CD4-positive, alpha-beta memory T cell (primary cell): Measurements from ENCODE around the gene ANKS6. TPM values are rescaled to one million over a fixed set of nuclear protein-coding genes. Genes with fewer than 3 reads are reported as not detected.

Experiments
- CTCF ChIA-PET: fragments of 350-600 bp; sonication (Branson Sonifier 250); formaldehyde crosslinking; loops from one replicate; lab custom pipeline; 2021; ENCODE audit warnings: inconsistent platforms; ENCODE audit not compliant: partially characterized antibody; lab: Charles Lee
- POLR2A ChIA-PET: fragments of 350-600 bp; sonication (Branson Sonifier 250); formaldehyde crosslinking; loops from one replicate; lab custom pipeline; 2021; ENCODE audit not compliant: partially characterized antibody; lab: Charles Lee
- DNase-seq, 5 donors: peaks; one replicate each; pipeline versions ENCODE4 v3.0.0 to v3.0.0-alpha.2; 2020 to 2022; ENCODE audit warnings: mixed read lengths in 1 of 5
- H3K27ac ChIP-seq: one replicate; pipeline ENCODE4 v1.7.0; 2013; ENCODE audit warnings: low read depth, low read length
- H3K27me3 ChIP-seq: 2 replicates; pipeline ENCODE4 v1.7.0; 2013; ENCODE audit warnings: mild to moderate bottlenecking, low read length, moderate library complexity; ENCODE audit not compliant: insufficient read depth
- H3K36me3 ChIP-seq: 2 replicates; pipeline ENCODE4 v1.7.0; 2013; ENCODE audit warnings: mild to moderate bottlenecking, low read length, moderate library complexity; ENCODE audit not compliant: insufficient read depth
- H3K4me1 ChIP-seq: 2 replicates; pipeline ENCODE4 v1.7.0; 2013; ENCODE audit warnings: mild to moderate bottlenecking, low read length, moderate library complexity; ENCODE audit not compliant: insufficient read depth
- H3K4me3 ChIP-seq, 2 donors: one replicate each; pipeline ENCODE4 v1.7.0; 2013; ENCODE audit warnings: low read length in 2 of 2, mild to moderate bottlenecking in 1 of 2
- H3K9me3 ChIP-seq, 2 donors: one replicate each; pipeline ENCODE4 v1.7.0; 2013; ENCODE audit warnings: low read length in 2 of 2, control low read depth in 1 of 2; ENCODE audit not compliant: control insufficient read depth in 1 of 2
- H3K27ac Mint-ChIP-seq, 7 donors: one replicate each; pipeline ENCODE4 v1.8.0; 2020 to 2021; ENCODE audit warnings: mixed read lengths in 7 of 7, mild to moderate bottlenecking in 6 of 7, inconsistent platforms in 3 of 7, moderate library complexity in 3 of 7
- H3K27me3 Mint-ChIP-seq, 2 donors: one replicate each; pipeline ENCODE4 v1.8.0; 2020 to 2021; ENCODE audit warnings: mixed read lengths in 2 of 2
- H3K36me3 Mint-ChIP-seq, 2 donors: one replicate each; pipeline ENCODE4 v1.8.0; 2020 to 2021; ENCODE audit warnings: mixed read lengths in 2 of 2, inconsistent platforms in 1 of 2, mild to moderate bottlenecking in 1 of 2
- H3K4me1 Mint-ChIP-seq, 4 donors: one replicate each; pipeline ENCODE4 v1.8.0; 2020 to 2021; ENCODE audit warnings: mixed read lengths in 4 of 4, mild to moderate bottlenecking in 1 of 4
- H3K4me3 Mint-ChIP-seq, 8 donors: one replicate each; pipeline ENCODE4 v1.8.0; 2020 to 2021; ENCODE audit warnings: mixed read lengths in 8 of 8, mild to moderate bottlenecking in 7 of 8, moderate library complexity in 6 of 8, inconsistent platforms in 3 of 8
- H3K9me3 Mint-ChIP-seq, 8 donors: one replicate each; pipeline ENCODE4 v1.8.0; 2020 to 2021; ENCODE audit warnings: mixed read lengths in 8 of 8, mild to moderate bottlenecking in 5 of 8, inconsistent platforms in 3 of 8, moderate library complexity in 1 of 8
- intact Hi-C: fragments of 100-400 bp; cut with micrococcal nuclease; formaldehyde crosslinking; loops from one replicate; pipeline ENCODE4 v1.15.1; 2023
- polyA plus RNA-seq, 2 donors: library from polyadenylated mRNA; unstranded; fragments of 300-500 nt; fragmentation: Illumina TruSeq; gene quantifications; one replicate each; pipeline ENCODE4 v1.2.3, GENCODE V29; 2021
- total RNA-seq, 2 experiments: library from RNA; stranded (reverse); gene quantifications; one replicate each; pipeline ENCODE4 v1.2.3, GENCODE V29; 2021

ANKS6 gene
- total and polyA plus RNA-seq, 4 experiments from 2014 or later = 2.5 to 12.2 (median 9.6) TPM

- ChIA-PET CTCF (no interaction called here), POLR2A (no interaction called here)
- no peak for DNase-seq
- H3K27ac ChIP-seq = no peak within 1 kb of the TSS
- H3K27me3 Mint-ChIP-seq = peaks cover 45 to 47% of the 10 kb centered on the region in 2 donors
- H3K27me3 ChIP-seq = no peaks in the 10 kb centered on the region
- H3K36me3 Mint-ChIP-seq = no peaks in the 10 kb centered on the region
- no peak within 1 kb of the TSS for H3K4me3 ChIP-seq
- H3K9me3 ChIP-seq = no peaks in the 10 kb centered on the region
- H3K4me1 ChIP-seq = no peaks in the 10 kb centered on the region
- H3K4me1 Mint-ChIP-seq = peaks cover 1 to 11% (median 4%) of the 10 kb centered on the region in 4 donors
- H3K36me3 ChIP-seq = no peaks in the 10 kb centered on the region
- intact Hi-C loops = no loop called here
- no peak within 1 kb of the TSS for H3K27ac Mint-ChIP-seq
- H3K4me3 Mint-ChIP-seq = peak within 1 kb of the TSS in 3 of 8 donors; percentile 8 to 35 (median 32)
- H3K9me3 Mint-ChIP-seq = peaks cover 0 to 4% (median 0%) of the 10 kb centered on the region in 8 donors
Measured at GRCh38 chr9:98708933-98709911, 87.1 kb downstream of the ANKS6 start, which contains the start of gene GABBR2. TSS of gene GABBR2 (minus strand) at chr9:98708935. CDS start at chr9:98708737, 198 bp downstream.

- H3K27ac Mint-ChIP-seq = no peak overlapping the region
- CTCF ChIA-PET = no interaction called here
- H3K27me3 ChIP-seq = no peaks in the 10 kb centered on the region
- H3K36me3 Mint-ChIP-seq = no peaks in the 10 kb centered on the region
- no peaks in the 10 kb centered on the region for H3K36me3 ChIP-seq
- no peak overlapping the region for H3K27ac ChIP-seq
- H3K4me3 ChIP-seq = no peak overlapping the region
- no peak overlapping the region for H3K4me3 Mint-ChIP-seq
- H3K27me3 Mint-ChIP-seq = peaks cover 48 to 49% of the 10 kb centered on the region in 2 donors
- H3K4me1 Mint-ChIP-seq = peaks cover 1 to 11% (median 4%) of the 10 kb centered on the region in 4 donors
- POLR2A ChIA-PET = no interaction called here
- intact Hi-C loops = no loop called here
- no peak for DNase-seq
- H3K4me1 ChIP-seq = no peaks in the 10 kb centered on the region
- peaks cover 0 to 4% (median 0%) of the 10 kb centered on the region in 8 donors for H3K9me3 Mint-ChIP-seq
- no peaks in the 10 kb centered on the region for H3K9me3 ChIP-seq
Measured at GRCh38 chr9:98708103-98708932, 88.0 kb downstream of the ANKS6 start.

GRCh38 chr9:98707166-98708102, 88.9 kb downstream of the ANKS6 start:
- Histone ChIP-seq H3K9me3 (no peaks in the 10 kb centered on the region), H3K27me3 (no peaks in the 10 kb centered on the region), H3K4me1 (no peaks in the 10 kb centered on the region), H3K4me3 (no peak overlapping the region), H3K36me3 (no peaks in the 10 kb centered on the region), H3K27ac (no peak overlapping the region)
- intact Hi-C loops = no loop called here
- Mint-ChIP-seq H3K4me1 (peaks cover 1 to 11% (median 4%) of the 10 kb centered on the region in 4 donors), H3K9me3 (peaks cover 0 to 4% (median 0%) of the 10 kb centered on the region in 8 donors), H3K27me3 (peaks cover 47 to 54% of the 10 kb centered on the region in 2 donors), H3K27ac (no peak overlapping the region), H3K4me3 (peak overlapping the region in 1 of 8 donors; percentile 43), H3K36me3 (no peaks in the 10 kb centered on the region)
- ChIA-PET CTCF (no interaction called here), POLR2A (no interaction called here)
- DNase-seq = no peak

- H3K4me1 ChIP-seq = no peaks in the 10 kb centered on the region
- no peak for DNase-seq
- no peak overlapping the region for H3K4me3 ChIP-seq
- H3K27me3 Mint-ChIP-seq = peaks cover 48 to 56% of the 10 kb centered on the region in 2 donors
- H3K36me3 ChIP-seq = no peaks in the 10 kb centered on the region
- ChIA-PET CTCF (no interaction called here), POLR2A (no interaction called here)
- H3K4me1 Mint-ChIP-seq = peaks cover 1 to 11% (median 4%) of the 10 kb centered on the region in 4 donors
- H3K4me3 Mint-ChIP-seq = peak overlapping the region in 3 of 8 donors; percentile 21 to 62 (median 48)
- H3K36me3 Mint-ChIP-seq = no peaks in the 10 kb centered on the region
- no peak overlapping the region for H3K27ac Mint-ChIP-seq
- no peaks in the 10 kb centered on the region for H3K27me3 ChIP-seq
- H3K27ac ChIP-seq = no peak overlapping the region
- intact Hi-C loops = no loop called here
- peaks cover 0 to 5% (median 0%) of the 10 kb centered on the region in 8 donors for H3K9me3 Mint-ChIP-seq
- H3K9me3 ChIP-seq = no peaks in the 10 kb centered on the region
Measured at GRCh38 chr9:98706651-98707165, 89.6 kb downstream of the ANKS6 start.

GRCh38 chr9:98702835-98703380, 93.4 kb downstream of the ANKS6 start:
- POLR2A ChIA-PET = no interaction called here
- intact Hi-C loops = no loop called here

GRCh38 chr9:98702340-98702739, 94.0 kb downstream of the ANKS6 start:
- intact Hi-C loops = no loop called here
- no peak for DNase-seq
- ChIA-PET CTCF (no interaction called here), POLR2A (no interaction called here)
- Mint-ChIP-seq H3K36me3 (no peaks in the 10 kb centered on the region), H3K27ac (no peak overlapping the region), H3K4me1 (peaks cover 1 to 5% (median 4%) of the 10 kb centered on the region in 4 donors), H3K27me3 (peaks cover 28 to 39% of the 10 kb centered on the region in 2 donors), H3K4me3 (no peak overlapping the region), H3K9me3 (peaks cover 0 to 9% (median 2%) of the 10 kb centered on the region in 8 donors)
- Histone ChIP-seq H3K36me3 (no peaks in the 10 kb centered on the region), H3K9me3 (no peaks in the 10 kb centered on the region), H3K4me3 (no peak overlapping the region), H3K27ac (no peak overlapping the region), H3K4me1 (no peaks in the 10 kb centered on the region), H3K27me3 (no peaks in the 10 kb centered on the region)

More at GRCh38 chr9:98702835-98703380, 93.4 kb downstream of the ANKS6 start:
- CTCF ChIA-PET = no interaction called here
- Mint-ChIP-seq H3K9me3 (peaks cover 0 to 9% (median 2%) of the 10 kb centered on the region in 8 donors), H3K27ac (no peak overlapping the region), H3K36me3 (no peaks in the 10 kb centered on the region), H3K27me3 (peaks cover 27 to 39% of the 10 kb centered on the region in 2 donors), H3K4me3 (no peak overlapping the region), H3K4me1 (peaks cover 1 to 5% (median 4%) of the 10 kb centered on the region in 4 donors)
- DNase-seq = no peak
- H3K36me3 ChIP-seq = no peaks in the 10 kb centered on the region
- no peaks in the 10 kb centered on the region for H3K9me3 ChIP-seq
- no peaks in the 10 kb centered on the region for H3K27me3 ChIP-seq
- H3K4me1 ChIP-seq = no peaks in the 10 kb centered on the region
- H3K27ac ChIP-seq = no peak overlapping the region
- H3K4me3 ChIP-seq = no peak overlapping the region
